Activated naive CD8-positive, alpha-beta T cell treated with anti-CD3 and anti-CD28 coated beads, Interleukin-2, amount 50 U/mL, for 24 hours (primary cell): ENCODE results near the gene GARNL3.

ENCODE experiments used
- ATAC-seq: fragments of 150-1000 bp; cut with Tn5 transposase; one replicate; pipeline ENCODE4 v1.10.0; 2021
- DNase-seq: peaks from one replicate; pipeline ENCODE4 v3.0.0; 2021
- H3K27ac Mint-ChIP-seq: one replicate; pipeline ENCODE4 v1.8.0; 2021; ENCODE audit warnings: mild to moderate bottlenecking, mixed read lengths
- H3K27me3 Mint-ChIP-seq: one replicate; pipeline ENCODE4 v1.8.0; 2021; ENCODE audit warnings: mixed read lengths
- H3K36me3 Mint-ChIP-seq: one replicate; pipeline ENCODE4 v1.8.0; 2021; ENCODE audit warnings: low read depth, mixed read lengths
- H3K4me1 Mint-ChIP-seq: one replicate; pipeline ENCODE4 v1.8.0; 2021; ENCODE audit warnings: mixed read lengths
- H3K4me3 Mint-ChIP-seq: one replicate; pipeline ENCODE4 v1.8.0; 2021; ENCODE audit warnings: mild to moderate bottlenecking, moderate library complexity, mixed read lengths
- H3K9me3 Mint-ChIP-seq: one replicate; pipeline ENCODE4 v1.8.0; 2021; ENCODE audit warnings: mixed read lengths

The GARNL3 gene

GRCh38 chr9:127411122-127411521 is 146.5 kb downstream of the GARNL3 start:
- Mint-ChIP-seq H3K9me3 (no peaks in the 10 kb centered on the region), H3K27ac (no peak overlapping the region), H3K27me3 (peaks cover 34% of the 10 kb centered on the region), H3K36me3 (no peaks in the 10 kb centered on the region), H3K4me1 (no peaks in the 10 kb centered on the region), H3K4me3 (no peak overlapping the region)
- DNase-seq (no peak), ATAC-seq (no peak)

- no peak overlapping the region for H3K27ac Mint-ChIP-seq
- no peak overlapping the region for H3K4me3 Mint-ChIP-seq
- no peak for DNase-seq
- no peak for ATAC-seq
- no peaks in the 10 kb centered on the region for H3K4me1 Mint-ChIP-seq
- no peaks in the 10 kb centered on the region for H3K9me3 Mint-ChIP-seq
- no peaks in the 10 kb centered on the region for H3K36me3 Mint-ChIP-seq
- H3K27me3 Mint-ChIP-seq, result peaks cover 29% of the 10 kb centered on the region
Measured at GRCh38 chr9:127415141-127415540, 150.6 kb downstream of the GARNL3 start.

- H3K4me3 Mint-ChIP-seq, result no peak overlapping the region
- H3K27ac Mint-ChIP-seq, result no peak overlapping the region
- H3K4me1 Mint-ChIP-seq, result no peaks in the 10 kb centered on the region
- no peaks in the 10 kb centered on the region for H3K9me3 Mint-ChIP-seq
- DNase-seq (no peak), ATAC-seq (no peak)
- peaks cover 29% of the 10 kb centered on the region for H3K27me3 Mint-ChIP-seq
- no peaks in the 10 kb centered on the region for H3K36me3 Mint-ChIP-seq
Measured at GRCh38 chr9:127415657-127416056, 151.1 kb downstream of the GARNL3 start.

GRCh38 chr9:127417131-127418036 is 152.8 kb downstream of the GARNL3 start:
- no peak for ATAC-seq
- Mint-ChIP-seq H3K27ac (no peak overlapping the region), H3K4me1 (peaks cover under 1% of the 10 kb centered on the region), H3K9me3 (no peaks in the 10 kb centered on the region), H3K36me3 (no peaks in the 10 kb centered on the region), H3K27me3 (peaks cover 19% of the 10 kb centered on the region), H3K4me3 (no peak overlapping the region)
- DNase-seq, result no peak

GRCh38 chr9:127418037-127418471 is 153.5 kb downstream of the GARNL3 start:
- ATAC-seq (peak; percentile 73), DNase-seq (peak; percentile 48)
- Mint-ChIP-seq H3K36me3 (no peaks in the 10 kb centered on the region), H3K4me3 (no peak overlapping the region), H3K27ac (no peak overlapping the region), H3K9me3 (no peaks in the 10 kb centered on the region), H3K4me1 (peaks cover 8% of the 10 kb centered on the region), H3K27me3 (peaks cover 18% of the 10 kb centered on the region)

- Mint-ChIP-seq H3K4me1 (peaks cover 16% of the 10 kb centered on the region), H3K36me3 (no peaks in the 10 kb centered on the region), H3K4me3 (no peak overlapping the region), H3K9me3 (no peaks in the 10 kb centered on the region), H3K27me3 (peaks cover 11% of the 10 kb centered on the region), H3K27ac (no peak overlapping the region)
- DNase-seq, result no peak
- ATAC-seq, result no peak
Measured at GRCh38 chr9:127419348-127419747, 154.8 kb downstream of the GARNL3 start.

GRCh38 chr9:127421057-127421456 is 156.5 kb downstream of the GARNL3 start:
- Mint-ChIP-seq H3K4me3 (no peak overlapping the region), H3K9me3 (no peaks in the 10 kb centered on the region), H3K27ac (no peak overlapping the region), H3K27me3 (peaks cover 2% of the 10 kb centered on the region), H3K4me1 (peaks cover 33% of the 10 kb centered on the region), H3K36me3 (peaks cover 3% of the 10 kb centered on the region)
- ATAC-seq (no peak), DNase-seq (no peak)

GRCh38 chr9:127422133-127422782 is 157.7 kb downstream of the GARNL3 start:
- peak overlapping the region; percentile 98 for H3K4me3 Mint-ChIP-seq
- H3K36me3 Mint-ChIP-seq, result peaks cover 10% of the 10 kb centered on the region
- DNase-seq (no peak), ATAC-seq (no peak)
- H3K27ac Mint-ChIP-seq, result peak overlapping the region; percentile 20
- H3K4me1 Mint-ChIP-seq, result peaks cover 44% of the 10 kb centered on the region
- H3K27me3 Mint-ChIP-seq, result no peaks in the 10 kb centered on the region
- H3K9me3 Mint-ChIP-seq, result no peaks in the 10 kb centered on the region

- Mint-ChIP-seq H3K36me3 (peaks cover 14% of the 10 kb centered on the region), H3K27me3 (no peaks in the 10 kb centered on the region), H3K9me3 (no peaks in the 10 kb centered on the region), H3K27ac (peak overlapping the region; percentile 93), H3K4me1 (peaks cover 49% of the 10 kb centered on the region), H3K4me3 (peak overlapping the region; percentile 98)
- DNase-seq (no peak), ATAC-seq (no peak)
Measured at GRCh38 chr9:127422787-127423186, 158.2 kb downstream of the GARNL3 start.

GRCh38 chr9:127423476-127423933 is 158.9 kb downstream of the GARNL3 start:
- ATAC-seq, result no peak
- Mint-ChIP-seq H3K9me3 (no peaks in the 10 kb centered on the region), H3K4me1 (peaks cover 56% of the 10 kb centered on the region), H3K36me3 (peaks cover 21% of the 10 kb centered on the region), H3K27me3 (no peaks in the 10 kb centered on the region), H3K4me3 (peak overlapping the region; percentile 98), H3K27ac (peak overlapping the region; percentile 93)
- no peak for DNase-seq

- Mint-ChIP-seq H3K4me1 (peaks cover 62% of the 10 kb centered on the region), H3K27me3 (no peaks in the 10 kb centered on the region), H3K36me3 (peaks cover 27% of the 10 kb centered on the region), H3K27ac (peak within 1 kb of the TSS; percentile 93), H3K9me3 (no peaks in the 10 kb centered on the region), H3K4me3 (peak within 1 kb of the TSS; percentile 98)
- ATAC-seq, result peak; percentile 67
- DNase-seq, result peak; percentile 95
Measured at GRCh38 chr9:127423934-127424675, 159.5 kb downstream of the GARNL3 start, which contains the start of gene ZNF79. Gene ZNF79 (plus strand): TSS chr9:127424382. CDS start chr9:127424788, 406 bp downstream.

- peak overlapping the region; percentile 98 for H3K4me3 Mint-ChIP-seq
- ATAC-seq, result peak; percentile 17
- H3K9me3 Mint-ChIP-seq, result no peaks in the 10 kb centered on the region
- H3K4me1 Mint-ChIP-seq, result peaks cover 64% of the 10 kb centered on the region
- no peaks in the 10 kb centered on the region for H3K27me3 Mint-ChIP-seq
- peak overlapping the region; percentile 93 for H3K27ac Mint-ChIP-seq
- peaks cover 30% of the 10 kb centered on the region for H3K36me3 Mint-ChIP-seq
- peak; percentile 38 for DNase-seq
Measured at GRCh38 chr9:127424676-127424999, 160.1 kb downstream of the GARNL3 start.

GRCh38 chr9:127426756-127427155 is 162.2 kb downstream of the GARNL3 start:
- Mint-ChIP-seq H3K36me3 (peaks cover 46% of the 10 kb centered on the region), H3K27me3 (no peaks in the 10 kb centered on the region), H3K9me3 (no peaks in the 10 kb centered on the region), H3K4me1 (peaks cover 72% of the 10 kb centered on the region), H3K27ac (peak overlapping the region; percentile 93), H3K4me3 (peak overlapping the region; percentile 98)
- peak; percentile 82 for ATAC-seq
- no peak for DNase-seq

GRCh38 chr9:127428348-127428747 is 163.8 kb downstream of the GARNL3 start:
- peaks cover 53% of the 10 kb centered on the region for H3K36me3 Mint-ChIP-seq
- H3K27ac Mint-ChIP-seq, result peak overlapping the region; percentile 60
- H3K4me3 Mint-ChIP-seq, result no peak overlapping the region
- DNase-seq (no peak), ATAC-seq (no peak)
- H3K4me1 Mint-ChIP-seq, result peaks cover 64% of the 10 kb centered on the region
- no peaks in the 10 kb centered on the region for H3K27me3 Mint-ChIP-seq
- no peaks in the 10 kb centered on the region for H3K9me3 Mint-ChIP-seq
